UCSD-AML1 (cell line): ENCODE data around the gene MIPEP.

Experiments
- DNase-seq: peaks from one replicate; lab custom pipeline; 2025; ENCODE audit not compliant: unreplicated experiment; lab: John Stamatoyannopoulos, UW

Gene MIPEP

GRCh38 chr13:23855360-23855759, 33.8 kb downstream of the MIPEP start:
- no peak for DNase-seq

GRCh38 chr13:23852351-23852750, 36.8 kb downstream of the MIPEP start:
- no peak for DNase-seq

DNA sequence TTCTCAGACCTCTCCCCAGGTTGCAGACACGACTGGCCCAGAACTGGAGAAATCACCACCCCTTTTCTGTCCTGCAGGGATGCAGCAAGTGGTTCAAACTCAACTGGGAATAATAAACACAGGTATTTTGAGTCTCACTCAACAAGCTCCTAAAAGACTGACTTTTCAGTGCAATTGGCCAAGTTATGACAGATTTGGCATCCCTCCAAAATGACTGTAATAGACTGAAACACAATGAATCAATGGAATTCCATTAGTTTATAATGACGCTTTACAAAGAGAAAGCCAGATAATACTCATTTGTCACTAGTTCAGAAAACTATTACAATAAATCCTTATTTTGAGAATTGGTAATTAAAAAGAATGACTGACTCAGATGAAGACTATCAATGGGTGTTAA, 38.1 kb downstream of the MIPEP start:
- no peak for DNase-seq

DNA sequence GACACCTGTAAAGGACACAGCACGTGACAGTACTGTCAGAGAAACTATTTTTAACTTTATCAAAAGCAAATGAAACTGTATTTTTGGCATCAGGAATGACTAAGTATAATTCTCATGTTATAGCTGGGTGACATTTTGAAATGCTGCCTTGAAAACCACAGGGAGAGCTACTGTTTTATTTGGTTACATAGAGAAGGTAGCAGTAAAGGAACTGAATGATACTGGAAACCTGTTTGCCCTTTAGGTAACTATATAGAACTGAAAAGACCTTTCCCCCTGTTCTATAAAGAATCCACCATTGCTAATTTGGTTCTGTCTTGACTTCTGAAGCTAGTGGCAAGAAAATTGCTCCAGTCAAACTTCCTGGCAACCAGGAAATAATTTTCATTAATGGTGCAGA, 39.1 kb downstream of the MIPEP start:
- no peak for DNase-seq

DNA sequence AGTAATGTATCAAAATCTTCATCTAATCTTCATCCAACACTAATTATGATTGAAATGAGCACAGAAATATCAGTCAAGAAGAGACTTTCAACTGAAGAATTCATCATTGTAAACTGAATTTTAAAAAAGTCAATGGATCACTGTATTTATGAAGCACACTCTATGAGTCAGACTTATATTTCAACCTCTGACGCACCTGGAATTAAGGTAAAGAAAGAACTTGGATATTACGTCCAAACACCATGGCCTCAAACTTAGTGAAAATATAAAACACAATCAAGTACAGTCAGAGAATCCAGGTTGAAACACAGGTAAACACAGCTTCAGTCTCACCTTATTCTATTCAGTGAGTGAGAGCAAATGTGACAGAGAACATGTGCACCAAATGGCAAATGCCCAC, 39.5 kb downstream of the MIPEP start:
- DNase-seq = no peak

DNA sequence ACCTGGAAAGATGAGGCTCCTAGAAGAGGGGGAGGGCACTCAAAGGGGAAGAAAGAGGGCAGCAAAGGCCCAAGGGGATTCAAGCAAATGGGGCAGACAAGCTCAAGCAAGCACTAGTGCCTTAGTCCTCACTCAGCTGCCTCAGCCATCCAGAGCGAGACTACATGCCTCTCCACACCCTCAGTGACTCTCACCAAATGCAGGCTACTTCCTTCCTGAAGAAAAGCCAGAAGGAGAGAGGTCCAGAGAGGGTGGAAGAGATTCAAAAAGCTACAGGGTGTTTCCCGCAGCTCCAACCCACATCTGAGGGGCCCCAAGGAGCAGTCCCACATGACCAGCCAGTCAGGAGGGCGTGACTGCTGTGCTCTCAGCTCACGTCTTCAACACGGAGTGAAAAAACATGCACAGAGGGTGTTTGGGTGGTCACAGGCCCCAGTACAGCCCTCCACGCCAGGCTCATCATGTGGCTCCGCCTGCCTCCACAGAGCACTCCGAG, 40.5 kb downstream of the MIPEP start:
- DNase-seq = peak; percentile 27

DNA sequence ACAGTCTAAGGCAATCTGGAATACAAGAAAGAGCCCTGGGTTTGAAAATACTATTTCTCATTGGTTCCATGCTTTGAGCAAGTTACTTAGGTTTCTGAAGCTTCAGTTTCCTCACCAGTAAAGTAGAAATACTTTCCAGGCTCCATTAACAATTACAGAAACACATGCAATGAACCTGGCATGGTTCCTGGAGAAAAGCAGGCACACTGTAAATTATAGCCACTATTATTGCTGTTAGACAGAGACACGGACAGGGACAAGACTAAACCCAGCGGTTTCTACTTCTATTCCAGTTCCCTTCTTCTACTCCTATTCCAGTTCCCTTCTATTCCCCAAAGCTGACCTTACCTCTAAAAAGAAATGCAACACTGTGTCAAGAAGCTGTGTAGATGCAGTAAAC, 41.2 kb downstream of the MIPEP start:
- no peak for DNase-seq

DNA sequence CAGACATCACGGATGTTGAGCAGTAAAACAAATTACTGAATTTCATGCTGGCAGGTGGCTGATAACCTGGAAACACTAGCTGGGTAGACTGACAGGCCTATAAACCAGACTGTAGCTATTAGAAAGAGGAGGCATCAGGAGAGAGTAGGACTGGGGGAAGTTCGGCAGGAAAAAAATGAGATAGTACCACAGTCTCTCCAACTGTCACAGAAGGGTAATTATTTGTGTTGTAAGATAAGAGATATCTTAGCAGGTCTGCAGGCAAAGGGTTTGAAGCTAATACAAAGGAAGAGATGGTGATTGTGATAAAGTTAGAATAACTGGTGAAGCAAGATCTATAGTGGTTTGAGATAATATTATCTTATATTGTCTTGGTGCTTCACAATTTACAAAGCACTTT, 41.7 kb downstream of the MIPEP start:
- no peak for DNase-seq

DNA sequence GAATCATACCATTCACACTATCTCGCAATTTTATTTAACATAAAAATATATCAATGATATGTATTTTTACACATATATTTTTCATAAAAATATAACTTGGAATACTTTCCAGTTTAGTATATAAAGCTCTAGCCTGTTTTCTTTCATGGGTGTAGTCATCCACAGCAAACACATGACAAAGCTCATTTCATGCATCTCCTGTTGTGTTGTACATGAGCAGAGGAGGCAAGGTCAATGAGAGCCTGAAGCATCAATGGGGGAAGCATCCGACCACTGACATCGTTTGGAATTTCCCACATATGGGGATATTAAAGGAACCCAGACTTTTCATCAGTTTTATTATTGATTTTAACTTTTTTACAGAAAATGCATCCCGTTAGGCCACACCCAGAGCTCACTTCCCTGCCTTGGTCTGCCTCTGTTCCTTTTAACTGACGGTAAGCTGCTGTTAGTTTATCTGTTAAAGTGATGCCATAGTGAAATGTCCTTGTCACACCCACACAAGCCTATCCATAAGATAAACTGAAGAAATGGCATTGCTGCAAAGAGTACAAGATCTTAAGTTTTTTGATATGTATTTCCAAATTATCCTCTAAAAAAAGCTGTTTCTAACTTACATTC, 44.0 kb downstream of the MIPEP start:
- DNase-seq = no peak

- DNase-seq = no peak
Observed at GRCh38 chr13:23844132-23844531, 45.1 kb downstream of the MIPEP start.

- DNase-seq = no peak
Observed at GRCh38 chr13:23843436-23843835, 45.8 kb downstream of the MIPEP start.

DNA sequence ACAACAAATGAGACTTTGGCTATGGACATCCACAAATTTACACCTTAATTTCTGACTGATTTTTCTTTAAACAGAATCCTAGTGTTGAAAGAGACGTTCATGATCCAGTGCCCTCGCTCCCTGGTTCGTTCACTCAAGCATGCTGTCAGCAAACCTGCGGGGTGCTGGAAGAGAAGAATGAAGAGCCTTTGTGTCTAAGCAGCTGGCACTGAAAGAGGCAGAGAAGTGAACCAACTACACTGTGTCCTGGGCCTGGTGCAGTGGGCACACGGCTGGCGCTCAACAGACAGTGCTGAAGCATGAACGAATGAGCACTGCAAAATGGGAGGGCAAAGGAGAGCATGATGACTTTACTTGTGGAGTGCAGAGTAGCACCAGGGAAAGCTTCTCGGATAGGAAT, 46.8 kb downstream of the MIPEP start:
- no peak for DNase-seq

- no peak for DNase-seq
Observed at GRCh38 chr13:23833733-23834611, 55.2 kb downstream of the MIPEP start.

DNA sequence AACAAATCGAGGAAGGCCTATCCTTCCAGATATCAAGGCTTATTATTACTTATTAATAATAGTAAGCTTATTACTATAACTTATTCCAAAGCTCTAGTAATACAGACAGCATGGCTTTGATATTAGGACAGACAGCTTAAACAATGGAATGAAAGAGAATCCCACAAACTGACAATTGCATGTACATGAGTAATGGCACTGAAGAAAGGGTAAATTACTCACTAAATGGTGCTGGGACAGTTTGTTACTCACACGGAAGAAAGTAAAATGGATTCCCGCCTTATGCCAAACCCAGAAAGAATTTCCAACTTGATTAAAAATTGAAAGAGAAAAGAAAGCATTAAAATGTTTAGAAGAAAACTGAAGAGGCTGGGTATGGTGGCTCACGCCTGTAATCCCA, 60.3 kb downstream of the MIPEP start:
- DNase-seq = no peak

DNA sequence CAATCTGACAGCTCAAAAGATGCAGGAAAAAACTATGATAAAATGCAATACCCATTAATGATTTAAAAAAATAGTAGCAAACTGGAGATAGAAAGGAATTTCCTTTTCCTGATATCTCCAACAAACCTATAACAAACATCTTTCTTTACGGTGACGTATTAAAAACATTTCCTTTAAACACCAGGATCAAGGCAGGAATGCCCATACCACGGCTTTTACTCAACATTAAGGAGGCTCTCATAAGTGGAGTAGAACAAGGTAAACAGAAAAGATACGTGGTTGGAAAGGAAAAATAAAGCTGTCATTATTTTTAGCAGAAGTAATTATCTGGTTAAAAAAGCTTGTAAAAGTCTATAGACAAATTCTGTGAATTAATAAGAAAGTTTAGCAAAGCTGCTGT, 61.1 kb downstream of the MIPEP start:
- no peak for DNase-seq

DNA sequence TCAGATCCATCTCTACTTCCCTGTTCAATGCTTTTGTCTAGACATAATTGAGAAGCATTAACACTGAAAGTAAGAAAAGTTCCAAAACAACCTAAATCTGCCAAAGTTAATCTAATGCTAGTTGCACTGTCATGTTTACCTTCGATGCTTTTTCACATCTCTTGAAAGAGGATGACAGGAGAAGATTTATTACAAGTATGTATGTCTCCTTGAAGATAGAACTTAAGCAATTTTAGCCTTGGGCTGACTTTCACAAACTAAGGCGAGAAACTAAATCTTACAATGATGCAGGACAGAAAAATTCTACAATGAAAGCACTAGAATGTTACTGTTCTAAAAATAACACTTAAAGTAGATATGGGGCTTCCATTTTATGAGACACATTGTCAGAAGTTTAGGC, 64.0 kb downstream of the MIPEP start:
- DNase-seq = no peak

- DNase-seq = no peak
Observed at GRCh38 chr13:23824371-23824770, 64.8 kb downstream of the MIPEP start.

DNA sequence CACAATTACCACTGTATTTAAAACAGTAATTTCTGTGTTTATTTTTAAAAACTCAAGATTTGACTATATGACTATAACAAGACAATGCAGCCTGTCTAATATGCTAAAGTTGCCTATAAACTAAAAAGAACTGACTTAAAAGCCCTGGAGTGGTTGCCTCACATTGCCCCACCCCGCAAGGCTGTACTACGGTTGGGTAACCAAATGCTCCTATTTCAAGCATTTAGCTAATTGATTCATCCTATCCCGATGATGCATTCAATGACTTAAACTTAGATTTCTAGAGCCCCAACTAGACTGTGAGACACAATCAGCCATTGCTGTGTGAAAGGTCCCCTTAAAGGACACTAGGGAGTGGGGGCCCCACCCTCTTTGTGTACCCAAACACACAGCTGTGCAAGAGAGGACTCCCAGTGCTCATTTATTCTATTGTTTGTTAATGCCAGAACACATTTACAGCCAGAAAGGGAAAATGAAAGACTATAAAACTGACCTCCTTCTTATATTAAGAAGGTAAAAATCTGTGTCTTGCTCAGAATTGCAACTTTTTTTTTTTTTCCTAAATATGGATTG, 66.9 kb downstream of the MIPEP start:
- no peak for DNase-seq

GRCh38 chr13:23820530-23820929, 68.7 kb downstream of the MIPEP start:
- DNase-seq = no peak

- no peak for DNase-seq
Observed at GRCh38 chr13:23817830-23818229, 71.4 kb downstream of the MIPEP start.

GRCh38 chr13:23817136-23817535, 72.1 kb downstream of the MIPEP start:
- no peak for DNase-seq

DNA sequence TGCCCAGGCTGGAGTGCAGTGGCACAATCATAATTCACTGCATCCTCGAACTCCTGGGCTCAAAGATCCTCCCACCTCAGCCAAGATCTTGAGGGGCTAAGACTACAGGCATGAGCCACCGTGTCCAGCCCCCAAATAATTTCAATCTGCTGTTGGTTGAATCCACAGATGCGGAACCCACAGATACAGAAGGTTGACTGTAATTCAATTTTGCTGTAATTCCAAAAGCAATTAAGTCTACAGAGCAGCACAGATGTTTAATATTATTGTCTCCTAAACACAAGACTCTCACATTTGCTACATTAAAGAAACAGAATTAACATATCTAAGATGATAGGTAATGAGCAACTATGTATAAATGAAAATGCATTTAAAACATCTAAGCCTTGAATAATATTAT, 75.6 kb downstream of the MIPEP start:
- no peak for DNase-seq
